Measurements from ENCODE around the gene RRAS2.
"Not testable (repeated sequence)": the region's sequence is repeated elsewhere in the genome, so short reads cannot be mapped to it uniquely, and the experiment has no call there.

RRAS2 gene

GRCh38 chr11:14255238-14255534 lies 103.8 kb downstream of the RRAS2 start:
- DNase-seq (ENCODE audit: low read depth in 2 of 2), result no peak

GRCh38 chr11:14254533-14255237 lies 104.3 kb downstream of the RRAS2 start:
- no peak for DNase-seq (ENCODE audit: low read depth in 2 of 2)

GRCh38 chr11:14253840-14254239 lies 105.1 kb downstream of the RRAS2 start:
- DNase-seq (ENCODE audit: low read depth in 2 of 2), result no peak

GRCh38 chr11:14253421-14253820 lies 105.6 kb downstream of the RRAS2 start:
- DNase-seq (ENCODE audit: low read depth in 2 of 2), result no peak

- not testable (repeated sequence) for DNase-seq (ENCODE audit: low read depth in 2 of 2)
Observed at GRCh38 chr11:14252501-14252900, 106.5 kb downstream of the RRAS2 start.

GRCh38 chr11:14251754-14252153 lies 107.2 kb downstream of the RRAS2 start:
- DNase-seq (ENCODE audit: low read depth in 2 of 2), result no peak

- peak; percentile 41 to 52 for DNase-seq (ENCODE audit: low read depth in 2 of 2)
Observed at GRCh38 chr11:14249121-14249963, 109.6 kb downstream of the RRAS2 start.

- no peak for DNase-seq (ENCODE audit: low read depth in 2 of 2)
Observed at GRCh38 chr11:14248580-14248981, 110.4 kb downstream of the RRAS2 start.

GRCh38 chr11:14245444-14245843 lies 113.5 kb downstream of the RRAS2 start:
- DNase-seq (ENCODE audit: low read depth in 2 of 2), result no peak

GRCh38 chr11:14244926-14245325 lies 114.1 kb downstream of the RRAS2 start:
- no peak for DNase-seq (ENCODE audit: low read depth in 2 of 2)

GRCh38 chr11:14242733-14243132 lies 116.2 kb downstream of the RRAS2 start:
- no peak for DNase-seq (ENCODE audit: low read depth in 2 of 2)

- no peak for DNase-seq (ENCODE audit: low read depth in 2 of 2)
Observed at GRCh38 chr11:14242187-14242586, 116.8 kb downstream of the RRAS2 start.

- no peak for DNase-seq (ENCODE audit: low read depth in 2 of 2)
Observed at GRCh38 chr11:14240951-14241350, 118.0 kb downstream of the RRAS2 start.

GRCh38 chr11:14240221-14240620 lies 118.8 kb downstream of the RRAS2 start:
- DNase-seq (ENCODE audit: low read depth in 2 of 2), result no peak

GRCh38 chr11:14237444-14237961 lies 121.5 kb downstream of the RRAS2 start:
- DNase-seq (ENCODE audit: low read depth in 2 of 2), result no peak

GRCh38 chr11:14235701-14236100 lies 123.3 kb downstream of the RRAS2 start:
- DNase-seq (ENCODE audit: low read depth in 2 of 2), result no peak

- no peak for DNase-seq (ENCODE audit: low read depth in 2 of 2)
Observed at GRCh38 chr11:14234446-14234845, 124.5 kb downstream of the RRAS2 start.

- DNase-seq (ENCODE audit: low read depth in 2 of 2), result no peak
Observed at GRCh38 chr11:14232652-14233051, 126.3 kb downstream of the RRAS2 start.

- no peak for DNase-seq (ENCODE audit: low read depth in 2 of 2)
Observed at GRCh38 chr11:14230407-14230806, 128.6 kb downstream of the RRAS2 start.

GRCh38 chr11:14229472-14229871 lies 129.5 kb downstream of the RRAS2 start:
- DNase-seq (ENCODE audit: low read depth in 2 of 2), result no peak

- no peak for DNase-seq (ENCODE audit: low read depth in 2 of 2)
Observed at GRCh38 chr11:14228356-14228755, 130.6 kb downstream of the RRAS2 start.
